GM19099 (cell line): ENCODE measurements around the gene STON1.

Experiments used
- POLR2A ChIP-seq: IDR thresholded peaks from 3 replicates; pipeline ENCODE4 v1.6.1; 2011; ENCODE audit warnings: low read depth; ENCODE audit not compliant: insufficient read length; ENCODE audit errors: extremely low read depth

The STON1 gene

DNA sequence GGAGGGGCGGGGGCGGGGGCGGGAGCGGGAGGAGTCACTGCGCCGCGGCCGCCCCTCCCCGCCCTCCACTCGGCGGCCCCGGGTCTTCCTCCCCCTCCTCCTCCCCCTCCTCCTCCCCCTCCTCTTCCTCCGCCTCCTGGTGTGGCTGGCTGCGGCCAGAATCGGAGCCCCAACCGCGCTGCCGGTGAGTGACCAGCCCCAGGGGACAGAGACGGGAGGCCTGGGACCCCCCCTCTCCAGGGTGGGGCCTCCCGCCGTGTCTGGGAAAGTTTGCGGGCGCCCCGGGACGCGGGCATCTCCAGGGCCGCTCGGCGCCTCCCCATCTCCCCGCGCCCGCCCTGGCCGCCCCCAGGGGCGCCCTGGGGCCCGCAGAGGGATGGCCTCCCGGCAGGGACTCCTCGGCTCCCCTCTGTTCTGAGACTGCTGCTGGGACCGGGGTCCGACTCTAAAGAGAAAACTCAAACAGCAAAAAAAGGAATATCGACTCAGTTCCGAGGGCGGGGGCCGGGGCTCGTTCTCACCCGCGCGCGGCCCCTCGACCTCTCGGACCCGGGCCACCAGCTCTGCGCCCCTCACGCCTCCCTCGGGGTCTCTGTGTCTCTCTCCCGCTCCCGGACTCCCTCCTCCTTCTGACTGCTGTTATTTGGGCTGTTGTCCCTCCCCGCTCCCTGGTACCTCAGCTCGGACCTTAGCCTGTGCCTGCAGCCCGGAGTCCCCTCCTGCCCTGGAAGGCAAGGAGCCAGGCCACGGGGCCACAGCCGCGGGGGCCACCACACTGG lies at the start of gene STON1:
Gene STON1 (plus strand): TSS at position 122 of the 779 bp plus-strand sequence. CDS start 50,480 bp downstream, outside the sequence.
- TF ChIP-seq POLR2A, result no peak

GRCh38 chr2:48480526-48480925 lies 49.4 kb upstream of the STON1 start:
- TF ChIP-seq POLR2A, result no peak

DNA sequence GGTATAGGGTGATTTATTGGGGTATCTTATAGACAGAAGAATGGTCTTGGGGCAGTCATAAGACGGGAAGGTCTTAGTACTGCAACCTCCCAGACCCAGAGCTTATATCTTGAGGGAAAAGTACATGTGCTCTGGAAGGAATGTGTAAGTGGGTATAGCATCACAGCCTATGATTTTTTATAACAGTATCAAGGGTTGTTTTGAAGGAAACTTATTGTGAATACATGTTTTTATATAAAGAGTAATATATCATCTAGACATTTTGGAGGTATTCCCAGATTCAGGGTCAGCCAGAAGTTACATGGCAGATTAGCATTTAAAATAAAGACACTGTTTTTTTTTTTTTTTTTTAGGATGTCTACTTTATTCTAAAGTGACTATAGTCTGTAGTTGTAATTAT lies 47.6 kb upstream of the STON1 start:
- no peak for TF ChIP-seq POLR2A

- TF ChIP-seq POLR2A, result no peak
These were observed 47.2 kb upstream of the STON1 start for GRCh38 chr2:48482769-48483168.

- no peak for TF ChIP-seq POLR2A
These were observed 46.4 kb upstream of the STON1 start for GRCh38 chr2:48483506-48483905.

GRCh38 chr2:48483916-48484315 lies 46.0 kb upstream of the STON1 start:
- TF ChIP-seq POLR2A, result no peak

GRCh38 chr2:48488545-48488944 lies 41.4 kb upstream of the STON1 start:
- no peak for TF ChIP-seq POLR2A

DNA sequence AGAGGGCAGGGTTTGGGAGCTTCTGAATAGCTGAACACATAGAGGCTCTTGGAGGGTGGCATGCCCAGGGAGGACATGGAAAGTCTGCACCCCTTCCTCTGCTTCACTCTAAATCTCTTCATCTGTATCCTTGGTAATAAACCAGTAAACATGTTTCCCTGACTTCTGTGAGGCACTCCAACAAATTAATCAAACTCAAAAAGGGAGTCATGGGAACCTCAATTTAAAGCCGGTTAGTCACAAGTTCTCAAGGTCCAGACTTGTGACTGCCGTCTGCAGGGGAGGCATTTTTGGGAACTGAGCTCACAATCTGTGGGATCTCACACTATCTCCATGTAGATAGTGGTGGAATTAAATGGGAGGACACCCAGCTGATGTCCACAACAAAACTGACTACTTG lies 33.1 kb upstream of the STON1 start:
- no peak for TF ChIP-seq POLR2A

DNA sequence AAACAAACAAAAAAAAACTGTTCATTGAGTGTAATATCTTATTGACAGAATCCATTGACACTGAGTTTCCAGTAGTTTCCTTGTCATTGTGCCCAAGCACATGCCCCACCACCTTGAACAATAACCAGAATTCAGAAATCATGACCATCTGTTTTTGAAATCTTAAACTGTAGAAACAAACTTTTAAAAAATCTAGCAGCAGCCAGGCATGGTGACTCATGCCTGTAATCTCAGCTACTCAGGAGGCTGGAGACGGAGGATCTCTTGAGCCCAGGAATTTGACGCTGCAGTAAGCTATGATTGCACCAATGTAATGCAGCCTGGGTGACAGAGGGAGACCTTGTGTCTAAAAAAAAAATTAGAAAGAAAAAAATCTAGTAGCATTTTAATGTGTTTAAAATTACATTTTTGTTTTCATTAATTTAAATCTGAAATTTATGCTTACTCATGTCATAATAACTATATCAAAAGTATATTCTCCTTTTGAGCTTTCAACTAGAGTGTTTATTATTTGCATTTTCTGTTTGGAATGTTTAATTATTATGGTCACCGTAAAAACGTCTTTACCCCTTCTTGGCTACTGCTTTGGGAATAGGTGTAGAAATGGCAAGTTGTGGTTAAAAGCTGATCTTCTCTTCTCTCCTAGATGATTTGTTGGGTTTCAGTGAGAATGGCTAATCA lies 25.2 kb upstream of the STON1 start:
- no peak for TF ChIP-seq POLR2A

DNA sequence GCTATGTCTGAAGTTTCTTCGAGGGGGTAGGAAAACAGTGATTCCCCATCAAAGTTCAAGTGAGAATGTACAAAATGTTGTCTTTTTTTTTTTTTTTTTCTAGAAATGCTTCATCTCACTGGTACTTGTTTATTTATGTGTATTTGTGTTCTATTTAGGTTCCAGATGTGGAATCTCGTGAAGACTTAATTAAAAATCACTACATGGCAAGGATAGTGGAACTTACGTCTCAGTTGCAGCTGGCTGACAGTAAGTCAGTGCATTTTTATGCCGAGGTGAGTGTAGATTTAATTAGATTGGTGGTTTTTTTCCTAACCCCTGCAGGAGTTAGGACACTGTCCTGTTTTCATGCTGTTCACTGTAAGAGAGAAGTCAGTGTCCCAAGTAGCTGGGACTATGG lies 22.8 kb upstream of the STON1 start:
- TF ChIP-seq POLR2A, result no peak

GRCh38 chr2:48508461-48509124 lies 21.4 kb upstream of the STON1 start:
- no peak for TF ChIP-seq POLR2A

GRCh38 chr2:48510329-48510728 lies 19.6 kb upstream of the STON1 start:
- TF ChIP-seq POLR2A, result no peak

DNA sequence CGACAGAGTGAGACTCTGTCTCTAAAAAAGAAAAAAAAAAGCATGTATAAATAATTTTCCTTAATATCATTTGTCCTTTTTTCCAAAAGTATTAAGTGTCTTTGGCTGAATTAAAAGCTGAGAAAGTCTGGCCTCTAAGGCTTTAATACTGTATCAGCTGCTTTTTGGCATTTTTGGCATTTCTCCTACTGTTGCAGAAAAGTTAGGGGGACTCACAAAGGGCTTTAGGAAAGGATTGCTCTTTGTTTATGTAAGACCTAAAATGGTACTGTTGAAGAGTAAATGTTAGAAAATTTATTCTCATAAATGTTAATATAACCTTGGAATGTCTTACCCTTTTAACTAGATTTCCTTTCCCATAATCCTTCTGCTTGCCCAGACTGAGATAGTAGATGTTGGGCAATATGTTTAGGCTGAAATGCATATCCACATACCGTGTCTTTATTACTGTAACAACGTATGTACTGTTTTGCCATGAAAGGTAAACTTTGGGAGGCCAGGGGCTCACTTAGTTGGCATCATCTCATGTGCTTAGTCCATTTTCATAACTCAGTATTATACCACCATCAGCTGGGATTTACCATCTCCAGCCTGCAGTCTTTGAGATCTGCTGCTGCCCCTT lies 18.0 kb upstream of the STON1 start:
- TF ChIP-seq POLR2A, result no peak

DNA sequence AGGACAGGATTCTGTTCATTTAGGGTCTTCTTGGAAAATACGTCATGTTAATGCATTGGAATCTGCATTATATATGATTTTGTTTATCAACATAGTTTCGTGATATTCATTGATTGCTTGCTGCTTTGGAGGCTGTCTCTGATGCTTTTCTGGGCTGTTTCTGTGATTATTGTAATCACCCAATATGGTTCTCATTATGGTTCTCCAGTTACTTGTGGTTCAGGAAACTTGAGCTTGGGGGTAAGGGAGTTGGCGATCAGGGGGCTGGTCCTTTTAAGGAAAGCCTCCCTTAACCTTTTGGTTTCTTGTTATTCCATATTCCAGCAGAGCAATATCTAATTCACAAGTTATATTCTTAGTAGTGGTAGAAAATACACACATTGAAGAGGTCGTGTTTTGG lies 17.4 kb upstream of the STON1 start:
- no peak for TF ChIP-seq POLR2A

DNA sequence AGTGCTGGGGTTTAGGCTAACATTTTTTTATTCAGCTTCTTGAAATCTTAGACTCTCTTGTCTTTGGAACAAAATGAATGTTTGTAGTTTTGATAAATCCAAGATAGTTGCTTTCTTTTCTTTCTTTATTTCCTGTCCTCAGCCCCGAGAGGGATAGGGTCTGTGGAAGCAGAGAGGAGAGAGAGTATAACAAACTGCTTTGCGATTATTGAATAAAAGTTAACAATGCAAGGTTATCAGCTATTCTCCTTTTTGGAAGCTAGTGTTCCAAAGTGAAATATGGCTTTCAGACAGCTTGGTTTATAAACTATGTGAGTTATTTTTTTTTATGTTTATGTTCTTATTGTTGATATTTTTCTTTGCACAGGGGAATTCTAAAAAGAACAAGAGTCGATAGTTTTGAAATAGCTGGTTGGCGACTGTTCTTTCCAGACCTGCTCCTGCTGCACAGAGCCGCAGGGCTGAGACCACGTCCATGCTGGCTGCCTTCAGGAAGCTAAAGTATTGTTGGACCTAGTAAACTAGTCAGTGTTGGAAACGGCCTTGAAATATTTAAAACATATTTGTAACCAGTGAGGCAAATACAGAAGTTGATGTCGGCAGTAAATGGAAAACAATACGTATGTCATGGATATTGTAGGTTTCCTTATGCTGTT lies 15.5 kb upstream of the STON1 start:
- no peak for TF ChIP-seq POLR2A
